ENCODE measurements around the gene PSMD9. TPM values are rescaled to one million over a fixed set of nuclear protein-coding genes. Genes with fewer than 3 reads are reported as not detected.

The PSMD9 gene
- polyA plus RNA-seq, 4 donors, result 48.9 to 58.6 (median 54.3) TPM

DNA sequence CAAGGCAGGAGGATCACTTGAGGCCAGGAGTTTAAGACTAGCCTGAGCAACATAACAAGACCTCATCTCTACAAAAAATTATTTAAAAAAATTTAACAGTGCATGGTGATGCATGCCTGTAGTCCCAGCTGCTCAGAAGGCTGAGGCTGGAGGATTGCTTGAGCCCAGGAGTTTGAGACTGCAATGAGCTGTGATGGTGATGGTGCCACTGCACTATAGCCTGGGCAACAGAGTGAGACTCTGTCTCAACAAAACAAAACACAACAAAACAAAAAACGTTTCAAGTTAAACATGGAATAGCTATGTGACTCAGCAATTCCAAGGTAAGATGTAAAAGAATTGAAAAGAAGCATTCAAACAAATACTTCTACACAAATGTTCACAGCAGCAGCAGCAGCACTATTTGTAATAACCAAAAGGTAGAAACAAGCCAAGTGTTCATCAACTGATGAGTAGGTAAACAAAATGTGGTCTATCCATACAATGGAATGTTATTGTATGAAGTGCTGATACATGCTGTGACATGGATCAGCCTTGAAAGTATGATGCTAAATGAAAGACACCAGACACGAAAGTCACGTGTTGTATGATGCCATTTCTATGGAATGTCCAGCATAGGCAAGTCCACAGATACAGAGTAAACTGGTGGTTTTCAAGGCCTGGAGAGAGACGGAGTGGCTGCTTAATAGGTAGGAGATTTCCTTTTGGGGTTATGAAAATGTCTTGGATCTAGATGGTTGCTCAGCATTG lies 61.2 kb downstream of the PSMD9 start:
- no peak for DNase-seq (ENCODE audit: low read depth in 4 of 4, low spot score in 3 of 4)

- DNase-seq (ENCODE audit: low read depth in 4 of 4, low spot score in 3 of 4), result no peak
Observed at GRCh38 chr12:121953117-121953692, 64.6 kb downstream of the PSMD9 start.

- no peak for DNase-seq (ENCODE audit: low read depth in 4 of 4, low spot score in 3 of 4)
Observed at GRCh38 chr12:121953695-121954094, 65.1 kb downstream of the PSMD9 start.

- no peak for DNase-seq (ENCODE audit: low read depth in 4 of 4, low spot score in 3 of 4)
Observed at GRCh38 chr12:121955258-121956237, 67.0 kb downstream of the PSMD9 start.

- DNase-seq (ENCODE audit: low read depth in 4 of 4, low spot score in 3 of 4), result no peak
Observed at GRCh38 chr12:121957861-121958515, 69.4 kb downstream of the PSMD9 start.

DNA sequence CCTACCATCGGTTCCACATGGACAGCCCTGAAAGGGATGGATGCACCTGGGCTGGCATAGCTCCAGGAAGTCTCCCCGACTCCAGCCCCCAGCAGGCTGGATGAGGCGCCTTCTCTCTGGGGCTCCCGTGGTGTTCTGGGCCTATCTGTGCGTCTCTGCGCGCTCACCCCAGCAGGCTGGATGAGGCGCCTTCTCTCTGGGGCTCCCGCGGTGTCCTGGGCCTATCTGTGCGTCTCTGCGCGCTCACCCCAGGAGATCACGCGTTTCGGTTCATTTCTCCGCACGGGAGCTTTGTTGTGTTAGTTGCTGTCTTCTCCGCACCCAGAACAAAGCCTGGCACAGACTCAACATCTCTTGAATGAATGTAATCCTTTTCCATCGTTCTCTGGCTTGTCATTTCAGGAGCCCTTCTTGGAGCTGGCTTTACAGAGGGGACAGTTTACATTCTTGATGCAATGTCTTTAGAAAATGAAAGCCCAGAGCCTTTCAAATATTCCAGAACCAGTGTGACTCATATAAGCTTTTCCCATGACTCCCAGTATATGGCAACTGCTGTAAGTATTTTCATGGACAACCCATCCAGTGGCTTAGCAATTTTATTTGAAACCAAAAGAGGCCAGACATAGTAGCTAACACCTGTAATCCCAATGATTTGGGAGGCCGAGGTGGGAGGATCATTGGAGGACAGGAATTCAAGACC lies 70.1 kb downstream of the PSMD9 start:
- DNase-seq (ENCODE audit: low read depth in 4 of 4, low spot score in 3 of 4), result no peak

GRCh38 chr12:121960541-121960940 lies 72.0 kb downstream of the PSMD9 start:
- DNase-seq (ENCODE audit: low read depth in 4 of 4, low spot score in 3 of 4), result no peak

- DNase-seq (ENCODE audit: low read depth in 4 of 4, low spot score in 3 of 4), result no peak
Observed at GRCh38 chr12:121961195-121961879, 72.7 kb downstream of the PSMD9 start.

DNA sequence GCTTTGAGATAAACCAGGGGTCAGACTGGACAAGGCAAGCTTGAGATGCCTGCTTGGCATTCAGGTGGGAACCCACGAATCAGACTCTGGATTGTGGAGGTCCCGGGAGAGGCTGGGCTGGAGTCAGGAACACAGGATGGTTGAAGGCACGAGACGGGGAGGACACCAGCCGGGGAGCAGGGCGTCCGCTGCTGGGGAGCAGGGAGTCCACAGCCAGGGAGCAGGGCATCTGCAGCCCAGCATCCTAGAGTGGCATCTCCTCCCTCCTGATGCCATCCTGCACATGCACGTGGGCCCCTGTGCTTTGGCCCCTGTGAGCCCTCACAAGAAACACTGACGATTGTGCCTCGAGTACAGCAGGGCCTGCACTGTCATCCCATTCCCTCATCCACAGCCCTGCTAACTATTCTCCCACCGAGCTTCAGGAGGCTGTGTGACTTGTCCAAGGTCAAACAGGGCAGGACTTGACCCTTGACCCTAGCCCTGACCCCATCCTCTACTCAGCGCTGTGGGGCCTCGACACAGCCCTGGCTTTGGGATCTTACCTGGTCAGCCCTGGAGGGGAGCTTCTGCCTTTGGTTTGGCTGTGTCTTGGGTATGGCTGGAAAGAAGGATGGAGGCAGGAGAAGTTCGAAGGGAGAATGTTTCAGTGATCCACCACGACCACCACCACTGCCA lies 74.9 kb downstream of the PSMD9 start:
- DNase-seq (ENCODE audit: low read depth in 4 of 4, low spot score in 3 of 4), result no peak

DNA sequence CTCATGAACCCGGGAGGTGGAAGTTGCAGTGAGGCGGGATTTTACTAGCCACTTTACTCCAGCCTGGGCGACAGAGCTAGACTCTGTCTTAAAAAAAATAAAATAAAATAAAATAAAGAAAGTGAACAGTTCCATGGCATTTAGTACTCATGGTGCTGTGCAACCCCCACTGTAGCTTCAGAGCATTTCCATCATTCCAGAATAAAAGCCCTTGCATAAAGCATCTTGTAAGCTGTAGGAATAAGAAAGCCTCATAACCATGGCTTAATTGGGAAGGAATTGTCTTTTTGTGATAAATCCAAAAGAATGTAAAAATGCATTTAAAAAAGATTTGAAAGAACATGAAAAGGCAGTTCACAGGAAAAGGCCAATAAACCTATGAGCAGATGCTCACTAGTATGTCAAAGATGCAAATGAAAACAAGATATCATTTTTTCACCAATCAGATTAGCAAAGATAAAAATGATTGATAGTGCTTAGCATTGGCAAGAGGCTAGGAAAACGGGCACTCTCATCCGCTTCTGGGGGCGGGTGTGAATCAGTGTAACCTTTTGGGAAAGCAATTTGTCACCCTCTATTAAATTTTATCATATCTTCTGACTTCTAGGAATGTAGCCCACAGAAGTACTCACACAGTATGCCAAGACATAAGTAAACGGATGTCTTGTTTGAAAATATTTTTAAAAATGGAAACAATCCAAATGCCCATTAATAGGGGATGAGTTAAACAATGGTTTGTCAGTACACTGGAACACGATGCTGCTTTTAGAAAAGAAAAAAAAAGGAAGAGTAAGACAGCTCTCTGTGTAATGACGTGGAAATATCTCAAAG lies 76.4 kb downstream of the PSMD9 start:
- no peak for DNase-seq (ENCODE audit: low read depth in 4 of 4, low spot score in 3 of 4)

- no peak for DNase-seq (ENCODE audit: low read depth in 4 of 4, low spot score in 3 of 4)
Observed at GRCh38 chr12:121966959-121967358, 78.4 kb downstream of the PSMD9 start.

Other genes with a start within 250 kb of the PSMD9 start
- 1 to 10 TPM; 1.5 to 2.3 (median 1.8) TPM for gene MORN3, start 219.1 kb upstream of the PSMD9 start, polyA plus RNA-seq (ENCODE audit: insufficient read length in 4 of 4)
- 10 to 100 TPM in 1 of 4 donors, 1 to 10 TPM in 3; 8.0 to 10.3 (median 8.8) TPM for gene TMEM120B, start 176.0 kb upstream of the PSMD9 start, polyA plus RNA-seq (ENCODE audit: insufficient read length in 4 of 4)
- 10 to 100 TPM in 3 of 4 donors, 1 to 10 TPM in 1; 8.6 to 13.7 (median 11.9) TPM for gene RHOF, start 95.1 kb upstream of the PSMD9 start, polyA plus RNA-seq (ENCODE audit: insufficient read length in 4 of 4)
- gene SETD1B, start 84.8 kb upstream of the PSMD9 start, polyA plus RNA-seq (ENCODE audit: insufficient read length in 4 of 4), result 10 to 100 TPM; 13.6 to 17.3 (median 15.6) TPM
- 1 to 10 TPM; 1.5 to 5.3 (median 3.6) TPM for gene HPD, start 29.9 kb upstream of the PSMD9 start, polyA plus RNA-seq (ENCODE audit: insufficient read length in 4 of 4)
- gene CFAP251, start 29.8 kb downstream of the PSMD9 start, polyA plus RNA-seq (ENCODE audit: insufficient read length in 4 of 4), result 10 to 100 TPM in 2 of 4 donors, 1 to 10 TPM in 2; 9.6 to 14.5 (median 10.3) TPM
- 10 to 100 TPM; 34.0 to 39.7 (median 37.6) TPM for gene BCL7A, start 133.1 kb downstream of the PSMD9 start, polyA plus RNA-seq (ENCODE audit: insufficient read length in 4 of 4)
- 10 to 100 TPM; 28.4 to 35.4 (median 31.3) TPM for gene MLXIP, start 190.0 kb downstream of the PSMD9 start, polyA plus RNA-seq (ENCODE audit: insufficient read length in 4 of 4)

Data from right renal pelvis (tissue), 4 donors.